COR-L47 (cell line): ENCODE data around the gene CHST14.

Experiments used
- DNase-seq: peaks from one replicate; lab custom pipeline; 2025; lab: John Stamatoyannopoulos, UW

Gene CHST14

GRCh38 chr15:40489274-40490175 lies 18.7 kb downstream of the CHST14 start:
- DNase-seq, result no peak

GRCh38 chr15:40493089-40493840 lies 22.5 kb downstream of the CHST14 start:
- no peak for DNase-seq

- no peak for DNase-seq
Measured at GRCh38 chr15:40495516-40495915, 24.7 kb downstream of the CHST14 start.

GRCh38 chr15:40498418-40498817 lies 27.6 kb downstream of the CHST14 start:
- no peak for DNase-seq

GRCh38 chr15:40498891-40499290 lies 28.1 kb downstream of the CHST14 start:
- DNase-seq, result no peak

GRCh38 chr15:40499931-40500330 lies 29.1 kb downstream of the CHST14 start:
- DNase-seq, result no peak

GRCh38 chr15:40500568-40501330 lies 30.0 kb downstream of the CHST14 start:
- no peak for DNase-seq

- DNase-seq, result no peak
Measured at GRCh38 chr15:40501487-40501886, 30.7 kb downstream of the CHST14 start.

GRCh38 chr15:40506964-40507571 lies 36.3 kb downstream of the CHST14 start:
- DNase-seq, result peak; percentile 57

- DNase-seq, result no peak
Measured at GRCh38 chr15:40508216-40508615, 37.4 kb downstream of the CHST14 start.

GRCh38 chr15:40510201-40510600 lies 39.4 kb downstream of the CHST14 start:
- DNase-seq, result no peak

GRCh38 chr15:40511093-40511471 lies 40.3 kb downstream of the CHST14 start:
- DNase-seq, result no peak

- DNase-seq, result no peak
Measured at GRCh38 chr15:40511472-40512133, 40.8 kb downstream of the CHST14 start.

- no peak for DNase-seq
Measured at GRCh38 chr15:40512440-40512839, 41.7 kb downstream of the CHST14 start.

GRCh38 chr15:40513609-40514008 lies 42.8 kb downstream of the CHST14 start:
- no peak for DNase-seq

GRCh38 chr15:40516322-40516721 lies 45.5 kb downstream of the CHST14 start:
- DNase-seq, result no peak
